GM19043 (cell line): ENCODE results near the gene ARHGEF25.
"Not testable (repeated sequence)": the region's sequence is repeated elsewhere in the genome, so short reads cannot be mapped to it uniquely, and the experiment has no call there.

ENCODE experiments used
- ATAC-seq: cut with Tn5 transposase; IDR thresholded peaks from one replicate; pipeline ENCODE4 v1.9.1; 2021; ENCODE audit warnings: low read depth; ENCODE audit not compliant: unreplicated experiment

The ARHGEF25 gene

DNA sequence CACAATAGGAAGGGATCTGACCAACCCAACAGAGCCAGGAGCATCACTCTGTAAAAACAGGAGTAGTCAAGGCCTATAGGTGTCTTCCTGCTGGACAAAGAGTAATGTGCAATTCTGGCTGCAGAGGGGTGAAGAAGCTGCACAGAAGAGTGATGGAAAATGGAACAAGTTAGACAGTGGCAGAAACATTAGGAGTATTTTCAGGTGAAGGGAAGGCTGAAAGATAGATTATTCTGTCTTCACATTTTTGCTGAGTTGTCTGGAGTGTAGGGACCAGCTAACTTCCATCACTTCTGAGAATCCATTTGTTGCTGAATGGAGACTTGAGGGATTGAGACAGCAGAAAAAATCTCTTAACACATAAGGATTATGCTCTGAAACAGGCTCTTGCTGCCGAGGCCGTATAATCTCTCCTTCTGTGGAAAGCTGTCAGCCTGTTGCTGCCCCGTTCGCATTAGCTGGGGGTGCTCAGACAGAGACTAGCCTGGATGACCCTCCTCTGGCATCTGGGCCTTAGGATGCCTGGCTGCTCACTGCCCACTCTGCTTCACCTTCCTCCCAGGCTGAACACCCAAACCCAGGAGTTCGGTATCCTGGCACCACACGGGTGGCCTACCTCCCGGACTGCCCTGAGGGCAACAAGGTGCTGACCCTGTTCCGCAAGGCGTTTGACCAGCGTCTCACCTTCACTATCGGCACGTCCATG is 3.1 kb upstream of the ARHGEF25 start:
- no peak for ATAC-seq

GRCh38 chr12:57609101-57609780 is 2.0 kb upstream of the ARHGEF25 start:
- no peak for ATAC-seq

- no peak for ATAC-seq
Measured at GRCh38 chr12:57609781-57610553, 1.3 kb upstream of the ARHGEF25 start.

- ATAC-seq, result no peak
Measured at GRCh38 chr12:57610554-57611107, 604 bp upstream of the ARHGEF25 start.

- no peak for ATAC-seq
Measured at GRCh38 chr12:57611827-57612710, 834 bp downstream of the ARHGEF25 start.

DNA sequence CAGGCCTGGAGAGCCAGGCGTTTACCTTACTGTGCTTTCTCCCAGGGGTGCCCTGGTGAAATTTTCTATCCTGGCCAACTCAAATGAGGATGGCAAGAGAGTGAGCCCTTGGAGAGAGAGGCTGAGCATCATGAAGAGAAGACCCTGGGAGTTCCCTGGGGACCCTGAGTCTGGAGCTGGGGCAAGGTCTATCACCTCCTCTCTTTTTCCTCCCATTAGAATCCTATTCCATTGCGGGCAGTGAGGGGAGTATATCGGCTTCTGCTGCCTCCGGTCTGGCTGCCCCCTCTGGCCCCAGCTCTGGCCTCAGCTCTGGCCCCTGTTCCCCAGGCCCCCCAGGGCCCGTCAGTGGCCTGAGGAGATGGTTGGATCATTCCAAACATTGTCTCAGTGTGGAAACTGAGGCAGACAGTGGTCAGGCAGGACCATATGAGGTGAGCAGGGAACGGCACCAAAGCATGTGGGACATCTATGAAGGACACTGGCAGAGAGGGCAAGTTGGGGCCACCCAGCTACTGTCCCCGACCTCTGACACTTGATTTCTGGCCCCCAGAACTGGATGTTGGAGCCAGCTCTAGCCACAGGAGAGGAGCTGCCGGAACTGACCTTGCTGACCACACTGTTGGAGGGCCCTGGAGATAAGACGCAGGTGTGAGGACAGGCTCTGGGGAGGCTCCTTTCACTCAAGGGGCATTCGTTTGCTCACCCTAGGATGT is 1.6 kb downstream of the ARHGEF25 start:
- ATAC-seq, result no peak

GRCh38 chr12:57613427-57614109 is 2.3 kb downstream of the ARHGEF25 start:
- no peak for ATAC-seq

- ATAC-seq, result no peak
Measured at GRCh38 chr12:57614178-57614947, 3.1 kb downstream of the ARHGEF25 start.

DNA sequence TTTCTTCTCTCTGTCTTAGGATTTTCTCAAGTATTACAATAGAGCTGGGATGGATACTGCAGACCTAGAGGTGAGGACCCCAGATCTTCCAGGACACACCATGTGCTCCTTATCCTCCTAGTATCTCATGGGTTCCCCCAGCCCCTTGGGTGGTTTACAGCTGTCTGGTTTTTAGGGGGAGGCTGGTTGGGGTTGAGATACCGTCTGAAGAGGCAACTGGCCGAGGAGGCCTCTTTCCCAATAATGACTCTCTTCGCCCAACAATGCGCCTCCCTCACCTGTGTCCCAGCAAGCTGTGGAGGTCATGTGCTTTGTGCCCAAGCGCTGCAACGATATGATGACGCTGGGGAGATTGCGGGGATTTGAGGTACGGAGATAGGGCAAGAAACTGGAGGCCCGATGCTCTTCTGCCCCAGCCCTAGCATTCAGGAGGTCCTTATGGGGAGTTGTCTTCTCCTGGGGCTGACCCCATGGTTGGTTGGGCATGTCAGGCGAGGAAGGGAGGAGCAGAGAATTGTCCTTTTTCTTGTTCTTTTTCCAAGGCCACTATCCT is 3.8 kb downstream of the ARHGEF25 start:
- no peak for ATAC-seq

GRCh38 chr12:57615637-57616036 is 4.4 kb downstream of the ARHGEF25 start:
- no peak for ATAC-seq

GRCh38 chr12:57616383-57617101 is 5.3 kb downstream of the ARHGEF25 start:
- no peak for ATAC-seq

GRCh38 chr12:57617942-57618341 is 6.7 kb downstream of the ARHGEF25 start:
- ATAC-seq, result no peak

- ATAC-seq, result not testable (repeated sequence)
Measured at GRCh38 chr12:57618431-57618830, 7.2 kb downstream of the ARHGEF25 start.

DNA sequence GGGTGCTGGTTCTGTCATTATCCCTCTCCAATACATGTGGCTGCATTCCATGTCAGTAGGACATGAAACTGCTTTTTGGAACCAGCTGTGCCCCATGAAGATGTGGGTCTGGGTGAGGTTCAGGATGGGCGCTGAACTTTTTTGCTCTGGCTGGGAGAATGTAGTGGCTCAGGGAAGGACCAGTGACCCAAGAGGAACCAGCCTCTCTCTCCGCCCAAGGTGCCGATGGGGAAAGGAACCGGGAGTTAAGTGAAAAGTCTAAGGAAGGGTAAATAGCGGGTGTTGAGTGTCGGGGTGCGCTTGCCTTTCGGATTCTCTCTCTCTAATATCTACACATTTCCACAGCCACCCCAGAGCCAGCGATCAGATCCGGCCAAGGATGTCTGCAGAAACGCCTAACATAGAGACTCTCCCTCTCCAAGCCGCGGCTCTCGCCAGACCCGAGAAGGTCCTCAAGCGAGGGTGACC is 7.8 kb downstream of the ARHGEF25 start:
- ATAC-seq, result no peak

DNA sequence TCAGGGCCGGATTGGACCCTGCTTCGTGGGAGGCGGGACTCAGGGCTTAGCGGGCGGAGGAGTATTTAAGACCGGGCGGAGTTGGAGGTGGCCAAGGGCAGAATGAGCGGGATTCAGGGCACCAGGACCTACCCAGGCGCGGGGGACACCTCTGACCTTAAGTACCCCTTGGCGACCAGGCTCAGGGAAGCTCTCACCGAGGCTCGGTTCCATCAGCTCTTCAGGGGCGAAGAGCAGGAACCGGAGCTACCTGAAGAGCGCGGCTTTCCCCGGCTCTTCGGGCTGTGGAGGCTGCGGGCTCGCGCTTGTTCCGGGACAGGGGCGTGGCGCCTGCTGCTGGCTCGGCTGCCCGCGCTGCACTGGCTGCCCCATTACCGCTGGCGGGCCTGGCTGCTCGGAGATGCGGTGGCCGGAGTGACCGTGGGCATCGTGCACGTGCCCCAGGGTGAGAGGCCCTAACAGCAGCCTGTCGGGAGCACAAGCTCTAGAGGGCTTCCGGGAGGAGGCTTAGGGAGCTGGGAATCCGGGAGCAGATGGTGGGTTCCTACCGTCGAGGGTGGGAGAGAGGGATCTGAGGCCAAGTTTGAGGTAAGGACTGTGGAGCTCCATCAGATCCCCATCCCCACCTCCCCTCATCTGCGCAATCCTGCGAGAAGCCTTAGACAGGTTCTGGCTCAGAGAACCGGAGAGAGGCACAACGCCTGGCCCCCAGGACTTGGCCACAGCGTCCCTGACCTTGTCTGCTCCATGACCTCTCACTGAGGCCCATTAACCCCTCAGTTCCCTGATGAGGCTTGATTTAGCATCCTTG is 8.4 kb downstream of the ARHGEF25 start:
- ATAC-seq, result no peak

- ATAC-seq, result no peak
Measured at GRCh38 chr12:57620245-57620935, 9.2 kb downstream of the ARHGEF25 start.
